ENCODE results near the gene TRIM28.
A peak's percentile ranks its signal among the peaks of the same experiment; 100 is the strongest.
"Not testable (repeated sequence)": the region's sequence is repeated elsewhere in the genome, so short reads cannot be mapped to it uniquely, and the experiment has no call there.

TRIM28 gene

GRCh38 chr19:58519355-58520256 is 24.3 kb upstream of the TRIM28 start, which contains the start of gene ZBTB45:
Gene ZBTB45 (minus strand): TSS chr19:58519810. CDS start chr19:58517673, 2,137 bp downstream.
- peak; percentile 96 for DNase-seq

- no peak for DNase-seq
Measured at GRCh38 chr19:58520257-58520599, 23.6 kb upstream of the TRIM28 start.

- DNase-seq, result no peak
Measured at GRCh38 chr19:58521651-58522050, 22.2 kb upstream of the TRIM28 start.

- no peak for DNase-seq
Measured at GRCh38 chr19:58522709-58523108, 21.2 kb upstream of the TRIM28 start.

GRCh38 chr19:58529405-58529804 is 14.5 kb upstream of the TRIM28 start:
- no peak for DNase-seq

GRCh38 chr19:58531034-58531840 is 12.6 kb upstream of the TRIM28 start:
- no peak for DNase-seq

GRCh38 chr19:58535857-58536256 is 8.0 kb upstream of the TRIM28 start:
- no peak for DNase-seq

- DNase-seq, result no peak
Measured at GRCh38 chr19:58536852-58537798, 6.7 kb upstream of the TRIM28 start.

- no peak for DNase-seq
Measured at GRCh38 chr19:58538257-58539168, 5.4 kb upstream of the TRIM28 start.

- DNase-seq, result not testable (repeated sequence)
Measured at GRCh38 chr19:58539169-58539559, 4.7 kb upstream of the TRIM28 start.

- not testable (repeated sequence) for DNase-seq
Measured at GRCh38 chr19:58542641-58543372, 1.1 kb upstream of the TRIM28 start.

GRCh38 chr19:58544591-58545285 is 874 bp downstream of the TRIM28 start:
- DNase-seq, result no peak

GRCh38 chr19:58545286-58546018 is 1.6 kb downstream of the TRIM28 start:
- DNase-seq, result no peak

GRCh38 chr19:58546019-58546530 is 2.2 kb downstream of the TRIM28 start:
- no peak for DNase-seq

GRCh38 chr19:58547323-58548312 is 3.8 kb downstream of the TRIM28 start:
- no peak for DNase-seq

GRCh38 chr19:58548859-58549663 is 5.2 kb downstream of the TRIM28 start:
- DNase-seq, result no peak
